ENCODE measurements around the gene DSG1.
"Not testable (repeated sequence)": the region's sequence is repeated elsewhere in the genome, so short reads cannot be mapped to it uniquely, and the experiment has no call there.

DSG1 gene

GRCh38 chr18:31317860-31318259 lies at the start of gene DSG1:
Gene DSG1, plus strand, starts transcription at chr18:31318160. Its CDS starts 141 bp downstream, at chr18:31318301.
- DNase-seq = no peak

- no peak for DNase-seq
Observed at GRCh38 chr18:31268985-31269406, 49.0 kb upstream of the DSG1 start.

- no peak for DNase-seq
Observed at GRCh38 chr18:31269566-31269965, 48.4 kb upstream of the DSG1 start.

GRCh38 chr18:31270578-31270977 lies 47.4 kb upstream of the DSG1 start:
- DNase-seq = no peak

- no peak for DNase-seq
Observed at GRCh38 chr18:31273812-31274527, 44.0 kb upstream of the DSG1 start.

- DNase-seq = no peak
Observed at GRCh38 chr18:31274931-31275330, 43.0 kb upstream of the DSG1 start.

- no peak for DNase-seq
Observed at GRCh38 chr18:31275722-31276463, 42.1 kb upstream of the DSG1 start.

GRCh38 chr18:31278609-31279071 lies 39.3 kb upstream of the DSG1 start:
- DNase-seq = no peak

- no peak for DNase-seq
Observed at GRCh38 chr18:31280502-31280901, 37.5 kb upstream of the DSG1 start.

- DNase-seq = no peak
Observed at GRCh38 chr18:31281437-31281836, 36.5 kb upstream of the DSG1 start.

GRCh38 chr18:31289446-31289845 lies 28.5 kb upstream of the DSG1 start:
- not testable (repeated sequence) for DNase-seq

- no peak for DNase-seq
Observed at GRCh38 chr18:31291688-31292087, 26.3 kb upstream of the DSG1 start.

GRCh38 chr18:31294199-31294747 lies 23.7 kb upstream of the DSG1 start:
- DNase-seq = no peak

- DNase-seq = no peak
Observed at GRCh38 chr18:31297248-31297647, 20.7 kb upstream of the DSG1 start.

GRCh38 chr18:31301201-31301655 lies 16.7 kb upstream of the DSG1 start:
- DNase-seq = no peak

- DNase-seq = no peak
Observed at GRCh38 chr18:31302991-31303390, 15.0 kb upstream of the DSG1 start.

- DNase-seq = no peak
Observed at GRCh38 chr18:31303771-31304170, 14.2 kb upstream of the DSG1 start.

GRCh38 chr18:31309115-31309514 lies 8.8 kb upstream of the DSG1 start:
- DNase-seq = no peak

GRCh38 chr18:31316974-31317373 lies 986 bp upstream of the DSG1 start:
- no peak for DNase-seq

- DNase-seq = no peak
Observed at GRCh38 chr18:31321719-31322118, 3.8 kb downstream of the DSG1 start.

GRCh38 chr18:31325051-31325450 lies 7.1 kb downstream of the DSG1 start:
- no peak for DNase-seq

- DNase-seq = no peak
Observed at GRCh38 chr18:31329787-31330438, 12.0 kb downstream of the DSG1 start.

- no peak for DNase-seq
Observed at GRCh38 chr18:31343454-31343853, 25.5 kb downstream of the DSG1 start.
